ENCODE measurements around the gene AK4. TPM values are rescaled to one million over a fixed set of nuclear protein-coding genes. Genes with fewer than 3 reads are reported as not detected.

The AK4 gene
- total RNA-seq, 1 donor from 2014 or later: 39.7 TPM

DNA sequence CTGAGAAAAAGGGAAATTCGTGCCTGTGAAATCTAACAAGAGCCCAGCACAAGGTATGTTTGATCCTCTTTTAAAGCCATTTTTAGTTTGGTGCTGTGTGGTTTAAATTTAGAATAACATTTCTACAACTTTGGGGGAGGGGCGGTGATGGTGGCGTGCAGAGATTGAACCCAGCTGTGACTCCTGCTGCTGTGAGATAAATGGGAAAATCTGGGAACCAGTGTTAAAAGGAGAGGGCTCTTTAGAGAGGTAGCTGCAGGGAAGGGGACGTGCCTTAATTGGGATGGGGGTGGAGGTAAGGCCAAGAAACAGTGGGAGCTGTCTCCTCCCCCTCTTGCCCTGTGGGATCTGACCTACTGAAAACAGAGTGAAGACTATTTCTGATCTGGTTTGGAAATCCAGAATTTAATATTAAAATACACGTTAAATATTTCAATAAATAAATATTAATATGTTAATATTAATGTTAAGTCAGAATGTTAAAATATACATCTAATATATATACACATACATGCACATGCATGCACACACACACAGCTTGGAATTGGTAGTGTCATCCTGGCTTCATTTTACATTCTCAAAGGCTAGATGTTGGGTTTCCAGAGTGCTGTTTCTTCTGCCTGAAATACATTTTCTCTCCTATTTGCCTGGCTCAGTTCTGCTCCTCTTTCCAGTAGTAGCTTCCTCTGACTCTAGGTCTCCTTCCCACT lies 131.2 kb downstream of the AK4 start:
- H3K4me3 Mint-ChIP-seq (ENCODE audit: unreplicated experiment): peak overlapping the region; percentile 62
- H3K4me1 Mint-ChIP-seq (ENCODE audit: unreplicated experiment): peaks cover 21% of the 10 kb centered on the region
- H3K27me3 Mint-ChIP-seq (ENCODE audit: unreplicated experiment): no peaks in the 10 kb centered on the region

More for the DNA sequence above, 131.2 kb downstream of the AK4 start:
- TF ChIP-seq, protein P1, sequence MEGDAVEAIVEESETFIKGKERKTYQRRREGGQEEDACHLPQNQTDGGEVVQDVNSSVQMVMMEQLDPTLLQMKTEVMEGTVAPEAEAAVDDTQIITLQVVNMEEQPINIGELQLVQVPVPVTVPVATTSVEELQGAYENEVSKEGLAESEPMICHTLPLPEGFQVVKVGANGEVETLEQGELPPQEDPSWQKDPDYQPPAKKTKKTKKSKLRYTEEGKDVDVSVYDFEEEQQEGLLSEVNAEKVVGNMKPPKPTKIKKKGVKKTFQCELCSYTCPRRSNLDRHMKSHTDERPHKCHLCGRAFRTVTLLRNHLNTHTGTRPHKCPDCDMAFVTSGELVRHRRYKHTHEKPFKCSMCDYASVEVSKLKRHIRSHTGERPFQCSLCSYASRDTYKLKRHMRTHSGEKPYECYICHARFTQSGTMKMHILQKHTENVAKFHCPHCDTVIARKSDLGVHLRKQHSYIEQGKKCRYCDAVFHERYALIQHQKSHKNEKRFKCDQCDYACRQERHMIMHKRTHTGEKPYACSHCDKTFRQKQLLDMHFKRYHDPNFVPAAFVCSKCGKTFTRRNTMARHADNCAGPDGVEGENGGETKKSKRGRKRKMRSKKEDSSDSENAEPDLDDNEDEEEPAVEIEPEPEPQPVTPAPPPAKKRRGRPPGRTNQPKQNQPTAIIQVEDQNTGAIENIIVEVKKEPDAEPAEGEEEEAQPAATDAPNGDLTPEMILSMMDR (IDR thresholded peaks at IDR 0.05; ENCODE audit: unreplicated experiment): no peak
- DNase-seq (ENCODE audit: low spot score): peak; percentile 42
- H3K9me3 Mint-ChIP-seq (ENCODE audit: unreplicated experiment): no peaks in the 10 kb centered on the region
- peak overlapping the region; percentile 53 for H3K27ac Mint-ChIP-seq (ENCODE audit: unreplicated experiment)
- no peaks in the 10 kb centered on the region for H3K36me3 Mint-ChIP-seq (ENCODE audit: low read depth, unreplicated experiment)

Other genes starting within 250 kb of the AK4 start
- 202 TPM for gene JAK1, start 181.7 kb upstream of the AK4 start, total RNA-seq (ENCODE audit: unreplicated experiment)
- gene DNAJC6, start 161.3 kb downstream of the AK4 start, total RNA-seq (ENCODE audit: unreplicated experiment): 3.5 TPM

Measured in endothelial cell (in vitro differentiated cells).